Colon (tissue), 2 donors: ENCODE measurements around the gene CNTN4.

ENCODE experiments used
- FAIRE-seq: peaks from 2 replicates; lab custom pipeline; 2012; peaks lifted over from hg19 to GRCh38; lab: Jason Lieb, UNC
- donor health status: control.
- donor health status: control.

Gene CNTN4

GRCh38 chr3:2920103-2920502 lies 821.4 kb downstream of the CNTN4 start:
- FAIRE-seq, result no peak

- FAIRE-seq, result no peak
Measured at GRCh38 chr3:2921452-2921851, 822.8 kb downstream of the CNTN4 start.

DNA sequence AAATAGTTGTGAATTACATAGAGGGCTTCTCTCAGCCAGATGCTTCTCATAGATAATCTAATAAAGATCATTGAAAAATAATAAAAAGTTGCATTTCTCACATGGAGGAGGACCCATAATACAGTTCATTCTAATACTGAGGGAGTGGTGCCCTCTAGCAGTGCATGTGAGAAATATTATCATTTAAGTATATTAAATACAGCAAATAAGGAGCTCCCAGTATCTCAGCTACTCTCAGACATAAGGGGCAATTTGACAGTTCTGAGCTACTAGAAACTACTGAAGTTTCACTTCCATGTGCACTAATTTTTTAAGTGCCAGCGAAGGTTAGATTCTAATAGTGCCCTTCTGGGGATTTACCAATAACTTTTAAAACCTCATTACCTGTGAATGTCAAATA lies 823.2 kb downstream of the CNTN4 start:
- FAIRE-seq, result no peak

GRCh38 chr3:2923390-2923789 lies 824.7 kb downstream of the CNTN4 start:
- no peak for FAIRE-seq

DNA sequence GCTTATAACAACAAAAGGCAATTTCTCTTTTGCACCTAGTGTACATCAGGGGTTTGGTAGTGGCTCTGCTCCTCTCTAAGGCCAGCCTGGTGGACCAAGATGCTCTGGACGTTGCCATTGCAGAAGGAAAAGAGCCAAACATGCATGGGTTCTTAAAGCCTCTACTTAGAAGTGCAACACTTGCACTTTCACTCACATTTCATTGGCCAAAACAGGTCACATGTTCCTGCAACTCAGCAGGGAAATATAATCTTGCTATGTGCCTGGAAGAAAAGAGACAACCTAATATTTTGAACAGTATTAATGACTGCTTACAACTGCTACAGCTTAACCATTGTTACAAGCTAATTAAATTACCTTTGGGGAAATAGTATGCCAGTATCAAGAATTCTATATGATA lies 828.6 kb downstream of the CNTN4 start:
- no peak for FAIRE-seq

- FAIRE-seq, result no peak
Measured at GRCh38 chr3:2929574-2929973, 830.9 kb downstream of the CNTN4 start.

DNA sequence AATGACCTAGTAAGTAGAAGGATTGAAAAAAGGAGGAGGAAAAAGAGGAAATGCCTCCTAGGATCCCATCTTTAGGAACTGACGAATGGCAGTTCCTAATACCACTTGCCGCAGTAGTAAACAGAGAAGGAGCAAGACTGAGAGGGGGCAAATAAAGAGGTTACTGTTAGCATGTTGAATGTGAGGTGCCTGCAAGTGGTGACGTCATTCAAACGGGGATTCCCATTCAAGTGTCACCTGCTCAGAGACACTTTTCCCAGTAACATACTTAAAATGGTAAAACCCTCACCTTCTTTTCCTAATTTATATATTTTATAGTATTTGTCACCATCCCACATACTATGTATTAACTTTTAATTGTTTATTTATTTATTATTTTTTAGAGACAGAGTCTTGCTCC lies 832.6 kb downstream of the CNTN4 start:
- no peak for FAIRE-seq

DNA sequence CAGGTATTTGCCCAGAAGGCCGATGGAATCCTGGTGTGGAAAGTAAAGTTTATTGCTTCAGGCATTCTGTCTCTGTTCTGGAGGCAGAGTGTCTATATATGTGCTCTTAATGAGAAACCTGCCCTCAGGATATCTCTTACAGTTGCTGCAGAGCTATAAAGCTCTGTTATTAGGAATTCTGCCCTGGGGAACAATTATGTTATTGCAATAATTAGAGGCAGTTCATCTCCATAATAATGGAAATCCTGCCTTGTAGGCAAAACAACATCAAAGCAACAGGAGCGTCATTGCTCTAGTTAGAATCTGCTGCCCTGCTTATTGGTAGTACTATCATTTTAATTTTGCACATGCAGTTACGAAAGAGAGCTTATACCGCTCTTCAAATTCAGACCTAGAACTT lies 835.9 kb downstream of the CNTN4 start:
- no peak for FAIRE-seq

- no peak for FAIRE-seq
Measured at GRCh38 chr3:2937055-2937454, 838.4 kb downstream of the CNTN4 start.

GRCh38 chr3:2937592-2937991 lies 838.9 kb downstream of the CNTN4 start:
- no peak for FAIRE-seq

DNA sequence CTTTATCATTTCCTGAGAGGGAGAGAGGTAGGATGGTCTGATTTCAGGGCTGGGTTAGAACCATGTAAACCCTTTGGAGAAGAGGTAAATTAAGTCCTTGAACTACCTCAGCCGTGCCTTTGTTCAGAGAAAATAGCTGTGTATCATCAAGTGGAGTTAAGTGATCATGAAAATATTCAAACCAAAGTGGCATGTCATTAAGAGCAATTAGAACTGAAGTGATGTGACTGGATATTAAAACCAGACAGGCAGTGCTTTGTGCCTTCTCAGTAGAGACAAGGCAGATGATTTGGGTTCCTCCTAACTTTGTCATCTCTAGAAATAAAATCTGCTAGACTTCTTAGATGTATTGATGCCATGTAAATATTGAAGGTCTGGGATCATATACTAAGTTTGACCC lies 840.0 kb downstream of the CNTN4 start:
- FAIRE-seq, result no peak

DNA sequence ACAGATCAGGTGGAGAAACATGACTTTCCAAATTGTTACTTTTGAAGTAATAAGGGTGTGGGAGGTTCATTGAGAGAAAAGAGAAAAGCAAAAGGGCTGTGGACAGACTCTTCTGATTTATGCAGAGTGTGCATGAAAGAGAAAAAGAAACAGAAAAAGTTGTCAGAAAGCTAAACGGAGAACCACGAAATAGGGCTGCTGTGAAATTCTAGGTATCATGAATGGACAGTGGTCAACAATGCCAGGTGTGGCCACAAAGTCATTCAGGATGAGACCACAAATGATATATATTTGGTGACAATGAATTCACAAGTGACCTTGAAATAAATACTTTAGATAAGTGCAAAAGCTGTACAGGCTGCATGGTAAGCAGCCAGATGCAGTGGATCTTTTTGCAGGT lies 841.4 kb downstream of the CNTN4 start:
- no peak for FAIRE-seq

DNA sequence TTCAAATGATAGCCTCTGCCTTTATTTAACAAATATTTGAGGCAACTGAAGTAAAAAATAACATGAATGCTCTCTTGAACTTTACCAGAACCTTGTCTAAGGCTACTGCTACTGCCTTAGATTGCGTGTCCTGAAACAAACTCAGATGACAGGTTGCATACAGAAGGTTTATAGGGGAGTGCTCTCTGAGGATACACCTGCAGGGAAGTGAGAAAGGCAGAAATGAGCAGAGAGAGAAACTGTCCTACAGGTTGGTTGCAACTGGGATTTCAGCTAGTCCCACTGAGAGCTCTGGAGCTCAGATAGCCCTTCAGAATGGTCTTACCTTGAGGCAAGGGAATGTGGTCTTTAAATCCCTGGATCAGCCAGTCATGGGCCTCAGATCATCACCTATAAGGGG lies 846.0 kb downstream of the CNTN4 start:
- FAIRE-seq, result no peak

DNA sequence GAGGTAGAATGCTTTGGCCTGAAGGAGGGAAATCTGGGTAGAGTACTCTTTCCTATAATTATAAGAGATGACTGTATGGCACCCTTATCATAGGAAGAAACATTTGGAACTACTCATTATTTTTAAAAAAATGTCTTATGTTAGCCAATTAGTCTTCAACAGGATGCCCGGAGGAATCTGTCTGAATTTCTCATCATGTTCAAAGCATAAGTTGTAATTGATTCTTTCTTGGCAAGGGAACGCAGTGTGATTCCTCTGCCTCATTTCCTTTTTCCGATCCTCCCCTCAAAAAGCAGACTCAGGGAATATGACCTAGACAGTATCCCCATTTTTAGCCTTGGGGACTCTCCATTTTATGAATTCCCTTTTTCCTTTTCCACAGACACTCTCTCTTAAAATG lies 846.5 kb downstream of the CNTN4 start:
- FAIRE-seq, result no peak

- FAIRE-seq, result no peak
Measured at GRCh38 chr3:2947536-2947935, 848.9 kb downstream of the CNTN4 start.

DNA sequence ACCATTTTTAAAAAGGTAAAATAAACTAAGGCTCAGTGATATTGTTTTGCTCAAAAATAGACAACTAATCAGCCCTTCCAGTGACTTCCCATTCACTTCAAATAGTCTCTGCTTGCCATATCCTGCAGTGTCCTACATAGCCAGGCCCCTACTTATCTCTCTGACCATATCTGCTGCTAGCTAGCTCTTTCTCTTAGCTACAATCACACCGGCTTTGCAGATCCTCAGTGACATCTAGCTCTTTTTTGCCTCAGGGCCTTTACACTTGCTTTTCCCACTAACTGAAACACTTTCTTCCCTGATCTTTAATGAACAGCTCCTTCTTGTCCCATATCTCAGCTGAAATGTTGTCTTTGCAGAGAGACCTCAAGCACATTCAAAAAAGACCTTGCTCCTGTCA lies 850.2 kb downstream of the CNTN4 start:
- no peak for FAIRE-seq

- FAIRE-seq, result no peak
Measured at GRCh38 chr3:2950159-2950558, 851.5 kb downstream of the CNTN4 start.

- no peak for FAIRE-seq
Measured at GRCh38 chr3:2957115-2957514, 858.4 kb downstream of the CNTN4 start.

DNA sequence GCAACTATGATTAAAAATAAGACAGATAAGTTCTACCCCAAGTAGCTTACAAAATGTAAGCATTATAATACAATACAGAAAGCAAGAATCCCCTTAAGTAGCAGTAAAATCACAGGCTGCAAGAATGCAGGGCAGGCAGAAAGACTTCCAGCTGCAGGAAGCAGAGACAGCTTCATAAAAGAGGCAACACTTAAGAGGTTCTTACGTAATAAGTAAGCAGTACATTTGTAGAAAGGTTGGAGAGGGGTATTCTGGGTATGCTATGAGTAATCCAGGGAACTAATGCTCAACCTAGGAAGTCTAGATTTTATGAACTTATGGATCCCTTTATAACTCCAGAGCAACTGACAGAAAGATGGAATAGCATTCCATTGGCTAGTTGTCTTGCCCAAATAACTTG lies 859.9 kb downstream of the CNTN4 start:
- no peak for FAIRE-seq

DNA sequence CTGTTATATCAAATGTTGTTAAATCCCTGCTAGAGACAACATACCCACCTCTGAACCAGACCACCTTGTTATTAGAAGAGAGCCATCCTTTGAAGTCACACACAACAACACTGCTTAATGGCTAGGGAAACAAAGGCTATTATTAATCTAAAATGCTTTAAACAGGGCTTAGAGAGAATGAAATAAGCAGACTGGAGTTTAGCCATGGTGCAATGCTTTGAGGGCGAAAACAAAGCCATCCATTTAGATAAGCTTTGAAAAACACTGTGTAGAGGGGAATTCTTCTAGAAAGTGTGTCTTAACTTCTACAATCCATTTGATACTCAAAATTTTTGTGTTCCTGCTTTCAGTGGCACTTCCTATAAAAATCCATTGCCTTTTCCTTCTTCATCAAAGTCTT lies 862.9 kb downstream of the CNTN4 start:
- FAIRE-seq, result no peak

DNA sequence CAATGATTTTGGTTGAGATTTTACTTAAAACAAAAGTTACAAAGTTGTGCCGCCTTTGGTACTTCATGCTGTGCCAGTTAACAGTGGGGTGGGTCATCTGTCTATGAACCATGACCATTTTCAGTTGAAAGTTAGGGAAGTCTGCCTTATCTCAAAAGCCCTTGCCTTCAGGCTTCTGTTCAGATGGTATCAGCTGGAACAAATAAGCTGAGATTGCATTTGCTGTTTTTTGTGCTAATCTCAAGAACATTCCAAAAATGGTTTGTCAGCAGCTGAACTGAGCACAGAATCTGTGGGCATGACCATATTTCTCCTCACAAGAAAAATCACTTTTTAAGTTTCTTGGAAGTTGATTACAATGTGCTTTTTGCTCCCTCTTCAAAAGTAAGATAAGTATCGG lies 869.2 kb downstream of the CNTN4 start:
- FAIRE-seq, result no peak

GRCh38 chr3:2968475-2968874 lies 869.8 kb downstream of the CNTN4 start:
- FAIRE-seq, result no peak

GRCh38 chr3:2976212-2976611 lies 877.5 kb downstream of the CNTN4 start:
- no peak for FAIRE-seq

GRCh38 chr3:2976796-2977195 lies 878.1 kb downstream of the CNTN4 start:
- FAIRE-seq, result no peak

GRCh38 chr3:2978977-2979732 lies 880.5 kb downstream of the CNTN4 start:
- no peak for FAIRE-seq
